GM12873 (cell line): ENCODE results near the gene RGS17.

Experiments used
- TF ChIP-seq, protein P1 (sequence below): IDR thresholded peaks from 2 replicates; pipeline ENCODE4 v1.5.1; 2012; ENCODE audit warnings: low read depth, mild to moderate bottlenecking, moderate library complexity, low read length, control low read depth; ENCODE audit not compliant: insufficient read depth; ENCODE audit errors: missing control alignments

Gene RGS17

DNA sequence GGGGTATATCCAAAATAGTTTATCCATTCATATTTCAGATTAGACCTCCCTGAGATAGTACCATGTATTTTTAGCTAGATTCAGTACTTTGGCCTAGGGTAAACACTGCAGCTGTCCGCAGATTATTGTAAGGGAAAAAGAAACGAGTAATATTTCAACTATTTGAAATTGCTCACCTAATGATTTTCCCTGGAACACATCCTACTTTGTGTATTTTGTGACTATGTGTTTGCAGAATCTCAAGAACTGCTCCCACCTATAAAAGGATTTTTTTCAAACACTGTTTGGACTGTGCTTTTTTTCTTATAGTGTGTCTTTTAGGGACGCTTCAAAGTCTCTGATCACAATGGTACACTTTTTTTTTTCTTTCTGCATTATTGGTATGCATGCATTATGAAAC lies 42.3 kb downstream of the RGS17 start:
- TF ChIP-seq, protein P1, sequence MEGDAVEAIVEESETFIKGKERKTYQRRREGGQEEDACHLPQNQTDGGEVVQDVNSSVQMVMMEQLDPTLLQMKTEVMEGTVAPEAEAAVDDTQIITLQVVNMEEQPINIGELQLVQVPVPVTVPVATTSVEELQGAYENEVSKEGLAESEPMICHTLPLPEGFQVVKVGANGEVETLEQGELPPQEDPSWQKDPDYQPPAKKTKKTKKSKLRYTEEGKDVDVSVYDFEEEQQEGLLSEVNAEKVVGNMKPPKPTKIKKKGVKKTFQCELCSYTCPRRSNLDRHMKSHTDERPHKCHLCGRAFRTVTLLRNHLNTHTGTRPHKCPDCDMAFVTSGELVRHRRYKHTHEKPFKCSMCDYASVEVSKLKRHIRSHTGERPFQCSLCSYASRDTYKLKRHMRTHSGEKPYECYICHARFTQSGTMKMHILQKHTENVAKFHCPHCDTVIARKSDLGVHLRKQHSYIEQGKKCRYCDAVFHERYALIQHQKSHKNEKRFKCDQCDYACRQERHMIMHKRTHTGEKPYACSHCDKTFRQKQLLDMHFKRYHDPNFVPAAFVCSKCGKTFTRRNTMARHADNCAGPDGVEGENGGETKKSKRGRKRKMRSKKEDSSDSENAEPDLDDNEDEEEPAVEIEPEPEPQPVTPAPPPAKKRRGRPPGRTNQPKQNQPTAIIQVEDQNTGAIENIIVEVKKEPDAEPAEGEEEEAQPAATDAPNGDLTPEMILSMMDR: no peak

DNA sequence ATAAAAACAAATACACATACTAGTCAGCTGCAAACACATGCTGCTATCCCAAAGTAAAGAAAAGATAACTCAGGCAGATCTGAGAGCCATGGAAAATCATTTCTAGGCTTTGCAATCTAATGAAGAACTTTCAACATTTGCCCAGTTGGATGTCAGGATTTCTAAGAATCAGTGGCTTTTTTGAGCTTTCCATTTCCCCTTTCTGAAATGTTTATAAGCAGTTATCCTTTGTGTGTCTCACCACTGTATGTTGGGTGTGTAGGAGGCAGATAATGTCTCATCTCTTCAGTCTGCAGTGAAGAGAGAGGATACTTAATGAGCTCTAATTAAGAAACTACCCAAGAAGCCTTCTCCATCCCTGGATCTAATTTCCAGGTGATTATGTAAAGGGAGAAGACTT lies 43.6 kb downstream of the RGS17 start:
- TF ChIP-seq, protein P1: no peak

DNA sequence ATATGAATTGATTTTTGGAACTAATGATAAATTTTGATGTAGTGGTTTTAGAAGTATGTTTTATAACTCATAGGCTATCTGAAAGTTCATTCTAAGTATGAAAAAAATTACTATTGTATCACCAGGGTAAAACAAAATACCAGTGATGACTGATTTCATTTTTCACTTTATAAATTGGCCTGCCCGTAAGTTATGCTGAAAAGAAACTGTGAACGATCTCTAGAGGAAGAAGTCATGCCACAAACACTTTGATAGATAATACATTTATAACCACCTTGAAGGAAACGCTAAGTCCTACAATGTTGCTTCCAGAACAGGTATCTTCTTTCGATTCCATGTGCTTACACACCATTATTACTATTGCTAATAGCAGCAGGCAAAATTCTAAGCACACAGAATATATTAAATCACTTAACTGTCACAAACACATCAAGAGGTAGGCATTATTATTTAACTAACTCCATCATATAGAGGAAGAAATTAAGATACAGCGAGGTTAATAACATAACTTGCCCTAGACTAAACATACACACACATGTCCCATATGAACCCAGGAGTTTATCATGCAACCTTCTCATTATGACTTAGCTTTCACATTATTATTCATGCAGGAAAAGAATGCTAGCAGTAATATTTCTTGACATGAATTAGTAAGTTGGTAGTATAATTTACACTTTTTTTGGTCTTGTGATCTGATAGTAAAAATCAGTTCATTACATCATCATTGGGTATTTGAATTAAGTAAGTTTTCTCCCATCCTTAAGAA lies 44.7 kb downstream of the RGS17 start:
- TF ChIP-seq, protein P1: no peak

DNA sequence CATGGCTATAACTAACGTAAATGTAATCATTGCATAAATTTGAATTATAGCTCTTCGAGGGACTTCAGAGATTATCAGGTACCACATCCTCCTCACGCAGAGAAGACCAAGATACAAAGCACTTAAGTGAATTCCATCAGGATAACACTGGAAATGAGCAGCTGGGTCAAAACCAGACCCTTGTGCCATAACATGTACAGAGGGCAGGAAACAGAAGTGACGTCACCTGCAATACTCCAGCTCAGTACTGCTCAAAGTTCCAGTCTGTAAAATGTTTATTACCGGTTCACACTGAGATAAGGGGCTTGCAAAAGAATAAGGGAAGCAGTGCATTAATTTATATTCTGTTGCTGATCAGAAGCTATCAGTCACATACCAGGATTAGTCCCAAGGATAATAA lies 45.8 kb downstream of the RGS17 start:
- TF ChIP-seq, protein P1: no peak

DNA sequence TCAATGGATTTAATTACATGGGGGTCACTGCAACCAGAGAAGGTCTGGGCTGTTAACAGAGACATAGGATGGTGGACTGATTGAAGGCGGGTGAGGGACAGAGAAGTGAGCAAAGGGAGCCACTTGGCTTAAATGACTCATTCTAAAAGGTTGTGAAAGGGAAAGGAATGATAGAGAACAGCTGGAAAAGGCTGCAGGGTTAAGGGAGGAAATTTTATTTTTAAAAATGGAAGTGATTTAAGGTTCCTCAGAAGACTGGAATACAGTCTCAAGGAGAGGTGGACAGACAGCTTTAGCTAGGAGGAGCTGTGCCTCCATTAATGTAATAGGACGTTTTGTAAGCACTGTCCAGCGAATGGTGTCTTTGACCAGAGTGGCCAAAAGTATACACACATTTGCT lies 46.7 kb downstream of the RGS17 start:
- TF ChIP-seq, protein P1: no peak

DNA sequence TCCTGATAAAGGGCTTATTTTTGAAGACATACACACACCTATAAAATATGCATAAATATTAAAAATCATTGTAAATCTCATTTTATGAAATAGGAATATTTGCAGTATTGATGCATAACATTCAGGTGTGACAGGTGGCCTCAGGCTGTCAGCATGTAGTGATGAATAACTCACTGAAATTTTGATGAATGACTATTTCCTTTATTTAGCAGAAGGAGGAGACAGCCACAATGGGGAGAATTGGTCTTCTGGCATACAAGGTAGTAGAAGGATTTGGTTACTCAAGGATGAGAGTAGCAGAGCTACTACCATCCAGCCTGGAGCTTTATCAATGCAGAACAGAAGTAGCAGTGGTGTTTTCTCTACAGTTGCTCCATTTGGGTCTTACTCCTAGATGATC lies 47.2 kb downstream of the RGS17 start:
- TF ChIP-seq, protein P1: no peak

DNA sequence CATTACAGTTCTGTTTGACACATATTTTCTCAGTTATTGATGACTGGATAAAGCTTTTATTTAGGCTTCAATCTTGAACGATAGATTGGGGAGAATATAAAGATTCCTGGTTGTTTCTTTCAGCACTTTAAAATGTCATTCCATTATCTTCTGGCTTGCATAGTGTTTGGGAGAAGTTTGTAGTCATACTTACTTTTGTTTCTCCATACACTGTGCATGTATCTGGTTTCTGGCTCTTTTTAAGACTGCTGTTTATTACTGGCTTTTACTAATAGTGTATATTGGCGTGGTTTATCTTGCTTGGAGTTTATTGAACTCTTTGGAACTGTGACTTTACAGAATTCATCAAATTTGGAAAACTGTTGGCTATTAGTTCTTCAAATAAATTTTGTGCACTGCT lies 49.2 kb downstream of the RGS17 start:
- TF ChIP-seq, protein P1: no peak
